PC-3 (cell line): ENCODE results near the gene CERS1.

Experiments
- EZH2 ChIP-seq: fragments of 300-600 bp; sonication (generic); IDR thresholded peaks from one replicate; pipeline ENCODE4 v1.6.1; 2017; ENCODE audit warnings: antibody characterized with exemption, mild to moderate bottlenecking, low read length; ENCODE audit not compliant: unreplicated experiment
- EZH2phosphoT487 ChIP-seq: fragments of 300-600 bp; sonication (generic); IDR thresholded peaks from 2 replicates; pipeline ENCODE4 v1.6.1; 2018; ENCODE audit warnings: mild to moderate bottlenecking, antibody characterized with exemption, low read length, borderline replicate concordance
- TF ChIP-seq, protein P1 (sequence below): fragments of 300-600 bp; sonication (generic); conservative IDR thresholded peaks from 2 replicates; pipeline ENCODE4 v1.5.1; 2017; ENCODE audit warnings: antibody characterized with exemption, low read depth, mild to moderate bottlenecking, low read length

DNA sequence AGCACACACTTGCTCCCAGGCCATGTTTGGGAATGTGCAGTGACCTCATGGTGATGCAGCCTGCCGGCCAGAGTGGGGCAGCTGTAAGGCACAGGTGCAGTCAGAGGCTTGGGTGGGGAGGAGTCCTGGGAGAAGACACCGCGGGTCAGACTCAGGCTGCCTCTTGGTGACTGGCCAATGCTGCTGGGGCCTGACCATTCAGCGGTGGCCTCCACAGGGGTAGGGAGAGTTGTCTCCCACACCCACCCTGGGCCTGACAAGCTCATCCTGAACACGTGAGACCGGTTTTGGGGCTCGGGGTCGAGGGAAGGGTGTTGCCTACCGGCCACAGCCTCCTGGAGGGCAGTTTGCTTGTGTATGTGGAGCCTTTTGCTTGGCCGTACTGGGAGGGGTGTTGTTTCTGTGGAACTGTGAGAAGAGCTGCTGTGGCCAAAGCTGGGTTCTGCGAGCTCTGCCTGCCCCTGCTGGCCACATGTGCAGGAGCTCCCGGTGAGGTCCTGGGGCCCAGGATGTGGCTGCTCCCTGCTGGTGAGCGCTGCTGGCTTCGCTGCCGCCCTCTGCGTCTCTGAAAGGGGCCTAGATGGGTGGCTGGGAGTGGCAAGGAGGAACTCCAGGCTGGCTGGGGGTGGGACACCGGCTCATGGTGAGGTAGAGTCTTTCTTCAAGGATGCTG, 42.1 kb downstream of the CERS1 start:
- no peak for TF ChIP-seq EZH2phosphoT487
- TF ChIP-seq, protein P1, sequence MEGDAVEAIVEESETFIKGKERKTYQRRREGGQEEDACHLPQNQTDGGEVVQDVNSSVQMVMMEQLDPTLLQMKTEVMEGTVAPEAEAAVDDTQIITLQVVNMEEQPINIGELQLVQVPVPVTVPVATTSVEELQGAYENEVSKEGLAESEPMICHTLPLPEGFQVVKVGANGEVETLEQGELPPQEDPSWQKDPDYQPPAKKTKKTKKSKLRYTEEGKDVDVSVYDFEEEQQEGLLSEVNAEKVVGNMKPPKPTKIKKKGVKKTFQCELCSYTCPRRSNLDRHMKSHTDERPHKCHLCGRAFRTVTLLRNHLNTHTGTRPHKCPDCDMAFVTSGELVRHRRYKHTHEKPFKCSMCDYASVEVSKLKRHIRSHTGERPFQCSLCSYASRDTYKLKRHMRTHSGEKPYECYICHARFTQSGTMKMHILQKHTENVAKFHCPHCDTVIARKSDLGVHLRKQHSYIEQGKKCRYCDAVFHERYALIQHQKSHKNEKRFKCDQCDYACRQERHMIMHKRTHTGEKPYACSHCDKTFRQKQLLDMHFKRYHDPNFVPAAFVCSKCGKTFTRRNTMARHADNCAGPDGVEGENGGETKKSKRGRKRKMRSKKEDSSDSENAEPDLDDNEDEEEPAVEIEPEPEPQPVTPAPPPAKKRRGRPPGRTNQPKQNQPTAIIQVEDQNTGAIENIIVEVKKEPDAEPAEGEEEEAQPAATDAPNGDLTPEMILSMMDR: no peak
- TF ChIP-seq EZH2: no peak
